K562 (cell line): Measurements from ENCODE around the gene ZNF92. TPM values are rescaled to one million over a fixed set of nuclear protein-coding genes. Genes with fewer than 3 reads are reported as not detected.

ENCODE experiments used
- ATF1 ChIP-seq, 2 experiments: fragments of 450-650 bp in 1 of 2; IDR thresholded peaks; 2 replicates each; pipeline ENCODE4 v1.6.1; 2016; ENCODE audit warnings: missing compliant biosample characterization in 1 of 2, missing genetic modification characterization in 1 of 2
- BCOR ChIP-seq: fragments of 450-650 bp; IDR thresholded peaks from 2 replicates; pipeline ENCODE4 v1.6.1; 2016
- ESRRB ChIP-seq: fragments of 250-450 bp; sonication (Bioruptor Pico); IDR thresholded peaks from 2 replicates; pipeline ENCODE4 v1.5.0; 2020; ENCODE audit warnings: mild to moderate bottlenecking, moderate library complexity, borderline replicate concordance
- ETV6 ChIP-seq, 3 experiments: fragments of 150-350 bp in 1 of 3; sonication (generic) in 1 of 3; formaldehyde crosslinking in 1 of 3; IDR thresholded peaks; 2 replicates each; pipeline versions ENCODE4 v1.6.1 to v1.8.0; 2014 to 2022; ENCODE audit warnings: borderline replicate concordance in 2 of 3, low read depth in 2 of 3, antibody characterized with exemption in 1 of 3, low read length in 1 of 3, mild to moderate bottlenecking in 1 of 3, missing genetic modification reagents in 1 of 3
- HDAC6 ChIP-seq: IDR thresholded peaks from 2 replicates; pipeline ENCODE4 v1.6.1; 2012; ENCODE audit warnings: low read depth, mild to moderate bottlenecking, control low read depth, inconsistent platforms, low read length, moderate library complexity
- ILK ChIP-seq: fragments of 450-650 bp; IDR thresholded peaks from 2 replicates; pipeline ENCODE4 v1.6.1; 2016; ENCODE audit warnings: missing genetic modification characterization, low read depth, mild to moderate bottlenecking, missing compliant biosample characterization, moderate library complexity, borderline replicate concordance
- LCOR ChIP-seq: sonication (generic); formaldehyde crosslinking; IDR thresholded peaks from 2 replicates; pipeline ENCODE4 v1.8.0; 2022; ENCODE audit warnings: mild to moderate bottlenecking, missing genetic modification reagents
- PHTF2 ChIP-seq: fragments of 250-450 bp; sonication (Bioruptor Pico); IDR thresholded peaks from 2 replicates; pipeline ENCODE4 v1.5.0; 2021; ENCODE audit warnings: mild to moderate bottlenecking
- RAD51 ChIP-seq: fragments of 450-650 bp; IDR thresholded peaks from 2 replicates; pipeline ENCODE4 v1.7.1; 2016; ENCODE audit warnings: low read depth, mild to moderate bottlenecking, borderline replicate concordance
- SMARCC2 ChIP-seq: fragments of 450-650 bp; IDR thresholded peaks from 2 replicates; pipeline ENCODE4 v1.6.1; 2017; ENCODE audit warnings: antibody characterized with exemption, moderate library complexity, mild to moderate bottlenecking, low read depth
- SMC3 ChIP-seq: conservative IDR thresholded peaks from 2 replicates; pipeline ENCODE4 v1.6.1; 2011; ENCODE audit warnings: low read depth, low read length, improper control_type of control experiment; ENCODE audit not compliant: insufficient read depth
- SRSF7 ChIP-seq: fragments of 200-400 bp; formaldehyde crosslinking; optimal IDR thresholded peaks from 2 replicates; pipeline ENCODE3; 2017; ENCODE audit warnings: mild to moderate bottlenecking, low read depth, low read length
- STAT5A ChIP-seq: IDR thresholded peaks from 2 replicates; pipeline ENCODE4 v1.6.1; 2012; ENCODE audit warnings: low read length, inconsistent platforms, borderline replicate concordance
- ZKSCAN1 ChIP-seq: fragments of 150-350 bp; IDR thresholded peaks from 2 replicates; pipeline ENCODE4 v1.6.1; 2016; ENCODE audit warnings: low read depth, low read length
- ZNF197 ChIP-seq: fragments of 200-800 bp; sonication (Bioruptor generic); IDR thresholded peaks from 2 replicates; pipeline ENCODE4 v1.6.1; 2016; ENCODE audit warnings: low read depth, missing genetic modification characterization, missing compliant biosample characterization
- ZNF436 ChIP-seq: fragments of 250-450, 450-650 bp; sonication (Bioruptor Pico); formaldehyde crosslinking; IDR thresholded peaks from 2 replicates; pipeline ENCODE4 v1.7.0; 2020; ENCODE audit warnings: mild to moderate bottlenecking
- polyA plus RNA-seq, 8 experiments: library from polyadenylated mRNA; depleted of rRNA in 4 of 8; stranded (reverse) in 5 of 8; unstranded in 3 of 8; fragments of >200 nt; fragmentation: Nextera tagmentation in 2 of 8; fragmentation: Illumina TruSeq in 1 of 8; extraction: Ambion mirVana in 2 of 8; extraction: Trizol in 1 of 8; gene quantifications; 2 replicates each; pipeline versions ENCODE4 v1.2.1 to v1.2.3, GENCODE V29; 2011 to 2014; ENCODE audit warnings: inconsistent platforms in 1 of 8, missing spikeins in 1 of 8
- total RNA-seq, 7 experiments: library from RNA; depleted of rRNA in 6 of 7; stranded (reverse); fragments of >200 nt in 6 of 7; fragmentation: Illumina TruSeq in 2 of 7; extraction: Trizol in 2 of 7; gene quantifications; 2 replicates each; pipeline versions ENCODE4 v1.2.1 to v1.2.3, GENCODE V29; 2011 to 2021; ENCODE audit warnings: low replicate concordance in 1 of 7
- TF ChIP-seq, protein P1 (sequence below): fragments of 250-450 bp; sonication (Bioruptor Pico); IDR thresholded peaks from 2 replicates; pipeline ENCODE4 v1.8.0; 2021; ENCODE audit warnings: moderate library complexity, mild to moderate bottlenecking, inconsistent platforms
- TF ChIP-seq, protein P2 (sequence below), 2 experiments: fragments of 450-650 bp in 1 of 2; IDR thresholded peaks; 2 replicates each; pipeline ENCODE4 v1.6.1; 2011 to 2017; ENCODE audit warnings: low read depth in 2 of 2, antibody characterized with exemption in 1 of 2, borderline replicate concordance in 1 of 2, low read length in 1 of 2, mild to moderate bottlenecking in 1 of 2, mixed read lengths in 1 of 2; ENCODE audit not compliant: control insufficient read depth in 1 of 2

ZNF92 gene
- total and polyA plus RNA-seq, 9 of the 15 experiments (the other 6 are each of a cell fraction or from before 2014, with no cell fraction given): 8.9 to 29.4 (median 12.5) TPM

DNA sequence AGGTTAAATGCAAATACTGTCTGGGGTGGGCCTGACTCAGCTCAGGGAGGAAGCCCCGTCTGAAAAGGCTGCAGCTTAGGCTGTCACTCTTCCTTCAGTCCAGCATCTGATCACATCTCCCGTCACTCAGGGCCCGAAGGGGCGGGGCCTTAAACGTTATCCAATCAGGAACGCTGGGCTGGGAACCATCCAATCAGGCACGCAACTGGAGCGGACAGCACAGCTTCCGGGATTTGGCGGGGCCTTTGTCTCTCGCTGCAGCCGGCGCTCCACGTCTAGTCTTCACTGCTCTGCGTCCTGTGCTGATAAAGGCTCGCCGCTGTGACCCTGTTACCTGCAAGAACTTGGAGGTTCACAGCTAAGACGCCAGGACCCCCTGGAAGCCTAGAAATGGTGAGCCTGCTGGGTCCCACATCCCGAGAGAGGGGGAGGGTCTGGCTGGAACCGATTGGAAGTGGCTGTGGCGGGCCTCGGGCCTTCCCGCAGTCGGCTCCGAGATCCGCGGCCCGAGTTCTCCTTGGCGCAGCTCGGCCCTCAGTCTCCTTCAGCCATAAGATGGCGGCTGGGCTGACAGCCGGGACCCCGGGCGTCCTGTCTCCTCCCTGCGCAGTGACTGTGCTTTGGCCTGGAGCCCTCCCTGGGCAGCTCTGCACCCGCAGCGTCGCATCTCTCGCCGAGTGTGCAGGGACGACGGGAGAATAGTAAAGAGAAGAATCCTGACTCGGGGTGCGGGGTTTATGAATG, at the start of gene ZNF92 (continued):
- TF ChIP-seq SMARCC2 (no peak), BCOR (peak; percentile 38; the same call in 1 of the 2 replicates), ZKSCAN1 (no peak), ZNF197 (CRISPR knock-in tag) (peak; percentile 65; the same call in 1 of the 2 replicates), HDAC6 (no peak), PHTF2 (CRISPR knock-in tag) (no peak), ETV6 (IDR thresholded peaks at IDR 0.05; ENCODE audit: borderline replicate concordance in 1 of 2, low read depth in 2 of 2, low read length in 1 of 2) (no peak), ETV6 (CRISPR knock-in tag; IDR thresholded peaks at IDR 0.05; ENCODE audit: borderline replicate concordance) (no peak), RAD51 (no peak), ATF1 (CRISPR knock-in tag; IDR thresholded peaks at IDR 0.05) (peak; percentile 5; the same call in 1 of the 2 replicates), ATF1 (tag; IDR thresholded peaks at IDR 0.05) (peak; percentile 92), SMC3 (no peak), ESRRB (CRISPR knock-in tag) (no peak), LCOR (CRISPR knock-in tag) (0 out of 2 replicates have a peak, but pooled peaks have one; percentile 63), ZNF436 (no peak), ILK (tag) (no peak), STAT5A (no peak), SRSF7 (no peak)
- TF ChIP-seq, protein P1, sequence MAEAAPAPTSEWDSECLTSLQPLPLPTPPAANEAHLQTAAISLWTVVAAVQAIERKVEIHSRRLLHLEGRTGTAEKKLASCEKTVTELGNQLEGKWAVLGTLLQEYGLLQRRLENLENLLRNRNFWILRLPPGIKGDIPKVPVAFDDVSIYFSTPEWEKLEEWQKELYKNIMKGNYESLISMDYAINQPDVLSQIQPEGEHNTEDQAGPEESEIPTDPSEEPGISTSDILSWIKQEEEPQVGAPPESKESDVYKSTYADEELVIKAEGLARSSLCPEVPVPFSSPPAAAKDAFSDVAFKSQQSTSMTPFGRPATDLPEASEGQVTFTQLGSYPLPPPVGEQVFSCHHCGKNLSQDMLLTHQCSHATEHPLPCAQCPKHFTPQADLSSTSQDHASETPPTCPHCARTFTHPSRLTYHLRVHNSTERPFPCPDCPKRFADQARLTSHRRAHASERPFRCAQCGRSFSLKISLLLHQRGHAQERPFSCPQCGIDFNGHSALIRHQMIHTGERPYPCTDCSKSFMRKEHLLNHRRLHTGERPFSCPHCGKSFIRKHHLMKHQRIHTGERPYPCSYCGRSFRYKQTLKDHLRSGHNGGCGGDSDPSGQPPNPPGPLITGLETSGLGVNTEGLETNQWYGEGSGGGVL (CRISPR knock-in tag): no peak
- TF ChIP-seq, protein P2, sequence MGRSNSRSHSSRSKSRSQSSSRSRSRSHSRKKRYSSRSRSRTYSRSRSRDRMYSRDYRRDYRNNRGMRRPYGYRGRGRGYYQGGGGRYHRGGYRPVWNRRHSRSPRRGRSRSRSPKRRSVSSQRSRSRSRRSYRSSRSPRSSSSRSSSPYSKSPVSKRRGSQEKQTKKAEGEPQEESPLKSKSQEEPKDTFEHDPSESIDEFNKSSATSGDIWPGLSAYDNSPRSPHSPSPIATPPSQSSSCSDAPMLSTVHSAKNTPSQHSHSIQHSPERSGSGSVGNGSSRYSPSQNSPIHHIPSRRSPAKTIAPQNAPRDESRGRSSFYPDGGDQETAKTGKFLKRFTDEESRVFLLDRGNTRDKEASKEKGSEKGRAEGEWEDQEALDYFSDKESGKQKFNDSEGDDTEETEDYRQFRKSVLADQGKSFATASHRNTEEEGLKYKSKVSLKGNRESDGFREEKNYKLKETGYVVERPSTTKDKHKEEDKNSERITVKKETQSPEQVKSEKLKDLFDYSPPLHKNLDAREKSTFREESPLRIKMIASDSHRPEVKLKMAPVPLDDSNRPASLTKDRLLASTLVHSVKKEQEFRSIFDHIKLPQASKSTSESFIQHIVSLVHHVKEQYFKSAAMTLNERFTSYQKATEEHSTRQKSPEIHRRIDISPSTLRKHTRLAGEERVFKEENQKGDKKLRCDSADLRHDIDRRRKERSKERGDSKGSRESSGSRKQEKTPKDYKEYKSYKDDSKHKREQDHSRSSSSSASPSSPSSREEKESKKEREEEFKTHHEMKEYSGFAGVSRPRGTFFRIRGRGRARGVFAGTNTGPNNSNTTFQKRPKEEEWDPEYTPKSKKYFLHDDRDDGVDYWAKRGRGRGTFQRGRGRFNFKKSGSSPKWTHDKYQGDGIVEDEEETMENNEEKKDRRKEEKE (IDR thresholded peaks at IDR 0.05; ENCODE audit: borderline replicate concordance in 1 of 2, control insufficient read depth in 1 of 2, low read depth in 2 of 2, low read length in 1 of 2): no peak
